Activated T-cell treated with anti-CD3 and anti-CD28 coated beads for 24 hours (primary cell): ENCODE results near the gene RTN1.
A peak's percentile ranks its signal among the peaks of the same experiment; 100 is the strongest.

Experiments
- DNase-seq: peaks from one replicate; pipeline ENCODE4 v3.0.0-alpha.2; 2020; ENCODE audit warnings: low read depth

Gene RTN1

DNA sequence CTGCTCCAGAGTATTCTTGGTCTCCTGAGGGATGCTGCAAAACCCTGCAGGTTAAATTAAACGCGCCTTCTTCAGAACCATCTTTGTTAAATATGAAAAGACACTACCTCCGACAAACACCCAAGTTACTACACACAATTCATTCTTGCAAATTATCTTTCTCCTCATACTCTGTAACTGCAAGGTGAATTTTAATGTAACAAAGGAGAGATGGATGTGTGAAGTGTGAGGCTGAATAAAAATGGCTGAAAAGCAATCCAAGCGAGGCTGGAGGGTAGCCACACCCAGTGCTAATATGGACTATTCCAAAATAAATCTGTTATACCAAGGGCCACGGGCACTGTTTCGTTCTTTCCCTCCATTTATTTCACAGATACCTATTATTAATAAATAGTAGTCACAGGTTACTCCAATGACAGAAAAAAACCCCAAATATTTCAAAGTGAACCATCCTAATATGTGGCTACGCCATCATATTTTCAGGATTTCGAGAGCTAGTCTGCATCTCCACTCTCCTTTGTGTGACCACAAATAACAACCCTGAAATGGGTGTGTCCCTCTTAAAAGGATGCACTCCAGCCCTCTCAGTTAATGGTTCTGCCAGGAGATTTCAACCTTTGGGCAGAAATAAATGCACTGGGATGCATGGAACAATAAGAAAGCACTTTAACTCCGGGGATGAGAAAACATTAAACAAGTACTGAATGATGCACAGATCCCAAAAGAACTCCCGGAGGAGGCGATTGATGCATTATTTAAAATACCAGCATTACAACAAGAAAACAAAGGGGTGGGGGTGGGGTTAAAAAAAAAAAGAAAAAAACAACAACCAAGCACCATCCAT lies 240.9 kb downstream of the RTN1 start:
- DNase-seq, result no peak

DNA sequence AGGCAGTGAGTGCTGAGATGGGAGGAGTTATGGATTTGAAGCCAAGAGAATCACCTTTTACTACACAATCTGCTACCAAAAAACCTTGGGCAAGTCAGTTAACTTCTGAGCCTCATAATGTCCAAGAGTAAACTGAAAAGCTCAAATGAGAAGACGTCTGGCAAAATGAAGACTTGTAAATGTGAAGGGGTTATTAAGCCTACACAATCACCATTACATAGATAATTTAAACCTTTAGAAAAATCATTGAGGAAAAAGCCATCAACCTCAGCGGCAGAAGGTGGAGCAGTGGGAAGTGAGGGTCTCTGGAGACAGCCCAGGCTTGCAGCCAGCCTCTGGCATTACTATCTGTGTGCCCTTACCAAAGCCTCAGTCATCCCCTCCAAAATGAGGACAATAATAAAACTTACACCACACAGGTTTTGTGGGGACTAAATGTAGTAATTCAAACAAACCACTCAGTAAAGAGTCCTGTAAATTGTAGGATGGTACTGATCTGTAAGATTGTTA lies 243.5 kb downstream of the RTN1 start:
- DNase-seq, result no peak

DNA sequence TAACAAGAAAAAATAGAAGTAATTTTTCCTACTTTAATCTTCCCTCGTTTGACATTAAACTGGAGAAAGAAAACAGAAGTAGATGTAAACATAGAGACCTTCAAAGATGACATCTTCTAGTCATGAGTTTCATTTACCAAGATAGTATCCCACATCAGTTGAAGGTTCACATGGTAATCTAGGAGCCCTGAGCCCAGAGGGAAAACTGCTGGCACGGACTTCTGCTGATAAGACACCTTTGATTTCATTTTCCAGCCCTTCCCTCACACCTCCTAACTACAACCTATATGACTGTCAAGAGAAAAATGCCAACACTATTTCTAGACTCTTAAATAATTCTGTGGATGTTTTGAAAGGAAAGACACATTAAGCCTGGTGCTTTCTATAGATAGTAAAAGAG lies 247.9 kb downstream of the RTN1 start:
- DNase-seq, result no peak

DNA sequence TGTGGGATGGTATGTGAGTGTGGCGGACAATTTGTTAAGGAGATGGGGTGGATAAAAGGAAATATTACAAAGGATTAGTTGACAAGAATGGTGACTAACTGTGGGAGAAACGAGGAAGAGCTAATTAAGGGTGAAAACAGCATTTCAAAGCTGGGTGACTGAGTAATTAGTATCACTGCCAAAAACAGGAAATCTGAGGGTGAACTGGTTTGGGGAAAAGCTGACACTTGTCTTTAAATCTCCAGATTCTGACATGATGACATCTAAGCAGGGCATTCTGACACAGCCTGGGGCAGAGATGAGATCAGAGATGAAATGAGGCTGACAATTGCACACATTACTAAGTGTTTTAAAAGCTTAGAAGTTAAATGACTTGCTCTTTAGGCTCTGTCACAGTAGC lies 251.5 kb downstream of the RTN1 start:
- DNase-seq, result no peak

DNA sequence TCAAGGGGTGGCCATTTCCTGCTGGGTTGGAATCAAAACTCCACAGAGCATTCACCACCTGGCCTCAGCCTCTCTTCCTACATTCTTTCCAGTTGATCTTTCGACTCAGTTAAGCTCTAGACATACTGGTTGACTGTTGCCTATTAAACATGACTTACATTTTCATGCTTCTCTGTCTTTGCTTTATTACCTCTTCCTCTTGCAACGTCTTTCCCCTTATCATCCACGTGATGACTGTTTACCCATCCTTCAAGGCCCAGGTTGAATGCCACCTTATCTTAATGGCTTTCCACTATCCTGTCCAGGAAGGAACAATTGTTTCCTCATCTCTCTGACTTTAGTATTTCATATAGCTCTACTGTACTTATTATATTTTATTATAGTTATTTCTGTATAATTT lies 269.5 kb downstream of the RTN1 start:
- DNase-seq, result no peak

DNA sequence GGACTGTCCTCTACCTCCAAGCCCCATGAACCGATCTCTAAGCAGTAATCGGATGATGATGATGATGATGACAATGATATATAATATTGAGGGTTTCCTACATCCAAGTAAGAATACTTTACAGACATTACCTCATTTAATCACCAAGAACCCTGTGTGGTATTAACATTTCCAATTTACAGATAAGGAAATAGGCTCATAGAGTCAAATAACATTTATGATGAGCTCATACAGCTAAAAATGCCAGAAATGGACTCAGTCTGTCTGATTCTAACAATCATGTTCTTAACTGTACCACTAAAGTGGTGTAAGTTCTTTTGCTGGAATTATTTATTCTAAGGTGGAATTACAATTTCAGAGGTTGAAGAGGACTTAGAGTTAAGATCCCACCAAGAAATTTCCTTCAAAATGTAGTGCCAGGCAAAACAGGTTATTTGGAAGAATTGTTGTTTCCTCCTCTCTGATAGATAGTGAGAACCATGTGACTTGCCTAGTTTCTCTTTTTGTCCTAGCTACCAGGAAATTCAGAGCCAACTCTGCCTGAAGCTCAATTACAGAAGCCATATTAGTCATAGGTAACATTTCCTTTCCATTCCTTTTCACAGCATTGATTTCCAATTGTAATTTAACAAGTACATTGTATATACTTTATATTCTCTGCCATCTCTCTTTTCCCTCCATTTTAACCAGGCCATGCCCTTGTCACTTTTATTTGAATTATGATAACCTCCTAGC lies 270.2 kb downstream of the RTN1 start:
- DNase-seq, result no peak

DNA sequence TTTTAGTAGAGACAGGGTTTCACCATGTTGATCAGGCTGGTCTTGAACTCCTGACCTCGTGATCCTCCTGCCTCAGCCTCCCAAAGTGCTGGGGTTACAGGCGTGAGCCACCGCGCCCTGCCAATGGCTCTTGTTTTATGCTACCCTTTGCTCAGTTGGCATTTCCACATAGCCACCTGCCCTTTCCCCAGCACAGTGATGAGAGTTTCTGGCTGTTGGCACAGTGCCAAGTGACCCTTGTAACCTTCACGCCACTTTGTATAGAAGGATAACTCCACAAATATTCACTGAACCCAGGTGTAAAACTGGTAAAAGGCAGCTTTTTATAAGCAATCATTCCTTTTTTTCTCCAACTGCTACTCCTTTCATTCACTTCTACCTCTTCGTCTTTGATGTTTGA lies 275.5 kb downstream of the RTN1 start:
- no peak for DNase-seq

DNA sequence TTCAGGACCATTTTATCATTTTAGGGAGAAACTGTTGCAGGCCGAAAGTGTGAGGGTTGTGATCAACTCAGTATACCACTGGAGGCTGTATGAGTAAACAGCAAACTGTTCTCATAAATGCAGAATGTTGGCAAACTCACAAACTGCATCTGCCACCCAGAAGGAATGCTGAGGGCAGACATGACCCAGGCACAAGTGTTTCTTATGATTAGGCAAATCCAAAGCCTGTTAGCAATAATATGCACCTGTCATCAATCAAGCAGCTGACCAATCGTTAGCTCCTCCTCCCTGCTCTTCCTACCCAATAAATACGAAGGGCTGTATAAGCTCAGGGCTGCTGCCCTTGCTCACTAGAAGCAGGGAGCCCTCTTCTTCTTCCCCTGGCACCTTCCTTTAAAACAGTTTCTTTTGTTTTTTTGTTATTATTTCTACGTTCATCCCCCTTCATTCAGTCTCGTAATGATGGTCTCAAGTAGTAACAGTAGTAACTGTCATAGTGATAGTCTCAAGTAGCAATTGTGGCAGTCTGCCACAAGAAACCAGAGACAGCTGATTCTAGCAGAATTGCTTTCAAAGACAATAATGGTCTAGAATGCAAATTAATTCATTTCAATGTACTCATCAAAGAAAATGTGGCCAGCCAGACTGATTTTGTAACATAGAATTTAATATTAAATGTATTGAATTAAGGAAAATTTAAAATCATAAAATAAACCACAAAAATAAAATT lies 278.8 kb downstream of the RTN1 start:
- DNase-seq, result no peak

DNA sequence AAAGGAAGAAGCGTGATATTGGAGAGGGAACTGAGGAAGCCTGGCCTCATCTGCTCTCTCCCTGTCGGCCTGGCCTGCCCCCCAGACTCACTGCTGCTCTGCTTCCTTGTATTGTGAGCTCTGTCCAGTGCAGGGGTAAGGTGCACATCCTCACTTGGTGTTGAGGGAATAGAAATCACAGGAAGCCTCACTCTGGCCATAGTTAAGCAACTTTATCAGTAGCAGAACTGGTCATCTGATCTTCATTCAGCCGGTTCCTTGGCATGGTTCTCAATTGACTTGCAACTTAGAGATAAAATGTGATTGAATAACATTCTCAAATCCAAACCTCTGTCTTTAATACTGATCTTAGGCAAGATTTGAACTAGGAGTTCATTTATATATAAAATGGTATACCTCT lies 282.5 kb downstream of the RTN1 start:
- no peak for DNase-seq

DNA sequence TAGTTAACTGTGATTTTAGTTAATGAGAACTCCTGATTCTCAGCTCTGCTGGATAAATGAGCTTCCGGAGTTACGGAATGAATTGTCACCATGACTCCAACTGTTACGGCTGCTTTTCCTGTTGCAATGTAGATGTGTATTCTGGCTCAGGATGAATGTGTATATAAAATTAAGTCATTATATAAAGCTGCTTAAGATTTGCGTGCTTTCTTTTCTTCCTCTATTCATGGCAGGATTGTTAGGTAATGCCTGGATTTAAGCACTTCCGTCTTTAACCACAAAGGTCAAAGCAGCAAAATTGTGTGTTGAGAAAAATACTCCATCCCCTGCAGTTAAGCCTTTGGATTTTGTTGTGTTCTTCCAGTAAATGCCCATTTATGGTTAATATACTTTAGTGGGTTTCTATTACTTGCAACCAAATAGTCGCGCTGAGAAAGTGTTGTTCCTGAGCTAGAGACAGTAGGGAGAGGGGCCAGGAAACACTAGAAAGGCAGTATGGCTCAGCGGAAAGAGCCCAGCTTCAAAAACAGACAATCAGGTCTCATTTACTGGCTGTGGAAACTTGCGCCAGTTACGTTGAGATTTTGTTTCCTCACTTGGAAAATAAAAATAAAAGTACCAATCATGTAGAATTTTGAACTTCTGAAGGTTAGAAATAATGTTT lies 284.6 kb downstream of the RTN1 start:
- DNase-seq, result no peak

DNA sequence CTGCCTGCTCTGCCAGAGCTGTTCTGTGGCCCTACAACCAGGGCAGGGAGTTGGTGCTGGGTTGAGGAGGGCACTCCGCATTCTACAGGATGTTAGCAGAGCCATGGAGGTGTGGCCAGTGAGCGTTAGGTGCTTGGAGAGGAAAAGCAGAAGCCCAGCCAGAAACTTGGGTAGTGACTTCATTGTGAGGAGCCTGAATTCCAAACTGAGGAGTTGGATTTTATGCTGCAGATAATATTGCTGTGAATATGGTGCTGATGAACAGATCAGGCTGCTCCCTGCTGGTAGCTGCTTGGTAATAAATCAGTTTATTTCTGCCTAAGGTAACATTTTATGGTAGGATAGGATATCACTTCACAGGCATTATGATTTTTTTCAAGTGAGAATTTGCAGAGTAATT lies 286.8 kb downstream of the RTN1 start:
- DNase-seq, result no peak

DNA sequence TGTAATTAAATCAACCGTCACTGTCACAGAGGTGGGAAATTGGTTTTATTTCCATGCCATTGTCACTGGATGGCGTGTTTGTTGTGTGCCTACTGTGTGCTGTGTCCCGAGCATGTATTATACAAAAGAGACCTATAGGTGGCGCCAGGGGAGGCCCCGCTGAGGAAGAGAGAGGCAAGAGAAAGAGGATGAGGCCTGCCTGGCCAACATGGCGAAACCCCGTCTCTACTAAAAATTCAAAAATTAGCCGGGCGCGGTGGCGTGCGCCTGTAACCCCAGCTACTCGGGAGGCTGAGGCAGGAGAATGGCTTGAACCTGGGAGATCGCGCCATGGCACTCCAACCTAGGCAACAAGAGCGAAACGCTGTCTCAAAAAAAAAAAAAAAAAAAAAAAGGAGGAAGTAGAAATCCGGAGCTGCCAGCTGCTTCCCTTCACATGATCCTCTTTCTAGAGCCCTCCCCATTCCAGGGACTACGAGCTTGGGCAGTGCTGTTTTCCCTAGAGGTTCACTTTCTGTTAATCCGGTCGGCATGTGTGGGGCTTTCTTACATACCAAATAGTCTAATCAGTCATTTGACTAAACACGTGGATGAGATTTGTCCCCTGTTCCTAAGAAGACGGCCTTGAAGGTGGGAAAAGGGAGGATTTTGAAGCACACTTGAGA lies 287.6 kb downstream of the RTN1 start:
- no peak for DNase-seq

DNA sequence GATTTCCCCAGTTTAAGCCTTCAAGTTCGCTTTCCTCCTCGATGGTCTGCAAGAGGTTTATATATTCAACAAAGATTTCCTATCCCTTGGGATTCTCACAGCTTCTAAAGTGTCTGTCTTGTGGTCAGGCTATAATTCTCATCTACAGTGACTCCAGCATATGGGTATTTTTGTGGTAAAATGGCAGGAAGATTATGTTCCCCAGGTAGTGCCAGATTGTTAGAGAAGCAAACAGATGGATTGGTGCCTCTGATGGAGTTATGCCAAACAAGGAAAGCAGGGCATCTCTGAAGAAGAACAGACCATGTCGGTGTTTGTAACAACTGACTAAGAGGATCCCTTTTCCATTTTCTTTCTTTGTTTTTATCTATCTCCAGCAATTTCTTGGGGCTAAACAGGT lies 288.4 kb downstream of the RTN1 start:
- DNase-seq, result no peak

DNA sequence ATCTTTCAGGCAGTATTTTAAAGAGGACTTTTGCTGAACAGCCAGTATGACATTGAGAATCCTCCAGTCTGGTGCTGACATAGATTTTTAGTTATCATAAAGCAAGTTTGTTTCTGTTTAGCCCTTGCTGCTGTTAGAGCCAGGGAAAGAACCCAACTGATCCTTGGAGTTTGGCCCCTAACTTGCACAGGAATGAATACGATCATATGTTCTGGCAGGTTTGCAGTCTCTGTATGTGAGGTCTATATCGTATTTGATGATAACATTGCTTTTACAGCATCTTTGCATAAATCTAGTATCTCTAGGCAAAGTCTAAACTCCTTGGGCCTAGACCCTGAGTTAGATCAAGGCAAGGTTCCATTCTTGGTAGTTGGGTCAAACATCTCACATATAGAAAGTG lies 289.7 kb downstream of the RTN1 start:
- DNase-seq, result no peak

DNA sequence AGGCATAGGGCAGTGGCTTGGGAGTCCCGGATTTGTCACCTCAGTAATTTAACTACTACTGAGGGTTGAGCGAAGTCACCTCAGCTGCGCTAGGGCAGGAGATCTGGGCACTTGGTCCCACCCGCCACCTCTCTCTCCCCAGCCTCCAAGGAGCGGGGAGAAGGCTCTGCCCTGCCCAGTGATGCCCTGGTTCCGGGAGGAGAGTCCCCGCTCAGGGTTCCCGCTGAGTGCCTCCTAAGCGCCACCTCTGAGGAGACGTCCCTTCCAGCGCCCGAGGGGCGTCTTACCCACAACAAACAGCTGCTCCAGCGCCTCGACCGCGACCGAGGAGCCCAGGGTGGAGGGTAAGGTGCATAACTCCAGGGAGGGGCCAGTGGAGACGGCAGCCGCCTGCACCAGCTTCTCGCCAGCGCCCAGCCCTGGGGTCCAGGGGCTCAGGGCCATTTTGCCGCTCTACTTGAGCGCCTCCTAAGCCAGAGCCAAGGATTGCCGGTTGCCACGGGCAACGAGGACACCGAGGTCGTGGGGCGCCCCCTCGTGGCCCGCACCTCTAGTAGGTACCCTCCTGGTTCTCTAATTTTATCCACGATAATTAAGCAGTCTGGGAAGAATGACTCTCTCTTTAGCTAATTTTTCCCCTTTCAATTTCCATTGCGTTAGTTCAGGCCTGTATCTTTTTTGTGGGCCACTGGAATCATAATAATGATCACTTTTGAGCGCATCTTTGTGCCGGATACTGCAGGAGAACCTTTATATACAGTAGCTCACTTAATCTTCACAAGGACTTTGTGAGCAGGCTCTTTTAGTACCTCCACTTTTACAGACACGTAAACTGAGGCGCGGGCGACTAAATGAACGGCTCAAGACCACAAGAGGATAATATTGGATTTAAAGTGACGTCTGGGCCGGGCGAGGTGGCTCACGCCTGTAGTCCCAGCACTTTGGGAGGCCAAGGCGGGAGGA lies 294.0 kb downstream of the RTN1 start, which contains the start of gene CCDC175:
Gene CCDC175, minus strand, starts transcription at position 481 of the 963 bp plus-strand sequence. Its CDS starts 37 bp downstream, at position 444.
- DNase-seq, result peak; percentile 72

DNA sequence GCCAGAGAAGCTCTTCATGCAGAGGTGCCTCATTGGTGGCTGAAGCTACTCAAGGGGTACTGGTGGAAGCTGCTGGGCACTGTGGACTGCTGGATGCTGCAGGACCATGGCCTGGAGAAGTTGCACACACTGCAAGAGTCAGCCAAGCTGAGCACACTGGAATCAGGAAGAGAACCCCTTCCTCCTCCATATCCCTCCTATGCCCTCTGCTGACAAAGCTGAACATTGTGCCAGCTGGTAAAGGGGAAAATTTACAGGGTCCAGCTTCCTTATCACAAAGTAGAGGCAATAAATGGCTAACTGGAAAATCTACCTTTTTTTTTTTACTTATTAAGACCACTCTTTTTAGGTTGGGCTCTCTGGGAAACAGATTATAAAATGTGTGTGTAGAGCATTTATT lies 300.5 kb downstream of the RTN1 start:
- DNase-seq, result no peak

DNA sequence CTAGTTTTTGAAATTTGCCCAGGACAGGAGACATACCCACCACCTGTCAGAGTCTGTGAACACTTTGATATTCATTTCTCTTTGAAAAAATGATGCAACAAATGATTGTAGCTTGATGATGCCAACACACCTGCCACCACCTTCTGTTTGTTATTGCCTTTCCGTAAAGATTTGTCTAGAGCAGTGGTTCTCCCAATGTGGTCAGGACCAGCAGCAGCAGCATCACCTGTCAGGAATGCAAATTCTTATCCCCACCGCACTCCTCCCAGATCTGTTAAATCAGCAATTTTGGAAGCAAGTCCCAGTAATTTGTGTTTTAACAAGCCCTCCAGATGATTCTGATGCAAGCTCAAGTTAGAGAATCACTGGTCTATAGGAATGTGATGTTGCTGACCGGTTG lies 303.9 kb downstream of the RTN1 start:
- no peak for DNase-seq

DNA sequence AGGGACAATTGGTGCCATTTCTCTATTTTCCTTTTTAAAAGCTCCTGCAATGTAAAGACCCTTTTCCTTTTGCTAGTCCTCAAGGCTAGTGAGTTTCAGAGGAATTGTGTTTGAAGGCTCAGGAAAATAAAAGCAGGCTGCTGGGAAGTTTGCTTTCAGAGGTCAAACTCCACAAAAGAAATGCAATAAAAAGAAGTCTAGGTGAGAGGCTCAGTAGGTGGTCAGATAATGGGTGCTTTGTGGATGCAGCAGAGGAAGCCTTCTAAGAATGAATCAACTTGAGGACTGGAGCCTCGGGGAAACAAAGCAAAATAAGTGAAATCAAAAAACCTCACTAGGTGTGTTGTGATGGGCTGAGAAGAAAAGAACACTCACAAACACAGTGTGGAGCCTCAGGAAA lies 304.3 kb downstream of the RTN1 start:
- DNase-seq, result no peak

DNA sequence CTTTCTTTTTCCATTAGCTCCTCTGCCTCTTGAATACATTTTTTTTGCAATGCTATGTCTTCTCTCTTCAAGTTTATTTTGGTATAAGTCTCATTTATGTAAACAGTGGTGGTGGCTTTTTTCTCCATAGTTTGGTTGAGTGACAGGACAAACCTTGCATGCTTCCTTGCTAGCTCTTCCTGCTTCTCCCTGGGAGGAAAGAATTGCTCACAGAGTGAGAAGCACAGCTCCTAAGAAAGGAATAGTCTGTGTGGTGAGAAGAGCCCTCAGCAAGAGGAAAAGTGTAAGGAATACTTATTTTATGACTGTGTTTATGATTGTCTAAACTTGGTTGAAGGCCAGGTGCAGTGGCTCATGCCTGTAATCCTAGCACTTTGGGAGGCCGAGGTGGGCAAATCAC lies 305.5 kb downstream of the RTN1 start:
- no peak for DNase-seq

DNA sequence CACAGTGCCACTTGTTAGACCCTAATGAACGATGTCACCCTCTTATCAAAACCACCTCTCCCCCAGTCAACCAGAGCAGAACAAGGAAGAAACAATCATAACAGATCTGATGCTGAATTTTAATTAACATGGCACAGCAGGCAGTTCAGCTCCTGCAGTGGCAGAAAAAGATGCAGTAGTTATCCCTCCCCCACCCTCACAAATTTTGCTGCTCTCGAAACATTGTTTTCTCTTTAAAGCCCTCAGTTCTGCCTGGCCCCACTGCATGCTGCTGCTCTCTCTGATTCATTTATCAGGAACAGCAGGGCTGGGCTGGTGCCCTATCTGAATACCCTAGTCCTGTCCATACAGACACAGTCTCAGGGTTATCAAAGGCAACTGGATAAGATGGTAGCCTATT lies 306.2 kb downstream of the RTN1 start:
- DNase-seq, result no peak
